DOHH2 (cell line): ENCODE results near the gene PHAX.

Source experiments
- CTCF ChIP-seq: fragments of 200-600 bp; sonication (generic); IDR thresholded peaks from one replicate; pipeline ENCODE4 v1.5.1; 2014; ENCODE audit warnings: antibody characterized with exemption, mild to moderate bottlenecking, low read depth, low read length; ENCODE audit not compliant: poor library complexity, severe bottlenecking
- EZH2phosphoT487 ChIP-seq: fragments of 200-600 bp; sonication (generic); IDR thresholded peaks from 2 replicates; pipeline ENCODE4 v1.6.1; 2017; ENCODE audit warnings: borderline replicate concordance, mild to moderate bottlenecking, antibody characterized with exemption, low read length, moderate library complexity, mixed read lengths

- TF ChIP-seq CTCF (no peak), EZH2phosphoT487 (no peak)
Measured at GRCh38 chr5:126591549-126591948, 9.2 kb upstream of the PHAX start.
